IPS-18c (cell line): Measurements from ENCODE around the gene RTP5.
"Not testable (repeated sequence)": the region's sequence is repeated elsewhere in the genome, so short reads cannot be mapped to it uniquely, and the experiment has no call there.

Experiments
- H3K4me3 ChIP-seq: 2 replicates; pipeline ENCODE4 v1.7.0; 2013; ENCODE audit warnings: low read depth, mild to moderate bottlenecking, low read length, moderate library complexity; ENCODE audit not compliant: insufficient read depth
- H3K9me3 ChIP-seq: one replicate; pipeline ENCODE4 v1.6.1; 2013; ENCODE audit warnings: mild to moderate bottlenecking, low read length, moderate library complexity; ENCODE audit not compliant: control insufficient read depth, insufficient read depth

Gene RTP5

DNA sequence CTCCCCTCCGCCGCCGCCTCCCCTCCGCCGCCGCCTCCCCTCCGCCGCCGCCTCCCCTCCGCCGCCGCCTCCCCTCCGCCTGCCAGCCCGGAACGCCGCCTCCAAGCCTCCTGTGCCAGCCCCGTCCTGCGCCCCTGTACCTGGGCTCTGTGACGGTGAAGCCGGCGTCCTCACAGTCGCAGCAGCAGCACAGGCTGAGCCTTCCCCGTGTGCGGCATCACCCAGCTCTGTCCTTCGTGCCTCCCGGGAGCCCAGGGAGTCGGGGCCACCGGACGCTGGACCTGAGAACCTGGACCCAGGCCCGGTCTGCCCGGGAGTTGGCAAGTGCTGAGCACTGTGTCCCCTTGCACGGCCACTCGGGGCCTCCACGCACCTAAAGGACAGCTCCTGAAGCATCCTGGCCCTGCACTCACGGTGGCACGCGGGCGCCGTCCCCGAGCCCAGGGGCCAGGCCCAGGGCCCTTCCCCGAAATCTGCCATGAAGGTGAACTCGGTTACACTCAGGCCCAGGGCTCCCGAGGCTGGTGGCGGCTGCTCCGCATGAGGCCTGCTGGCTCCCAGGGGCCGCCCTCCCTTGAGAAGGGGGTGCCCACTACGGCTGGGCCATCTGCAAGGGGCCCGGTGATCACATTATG is 32.9 kb downstream of the RTP5 start:
- Histone ChIP-seq H3K4me3 (no peak overlapping the region), H3K9me3 (no peaks in the 10 kb centered on the region)

DNA sequence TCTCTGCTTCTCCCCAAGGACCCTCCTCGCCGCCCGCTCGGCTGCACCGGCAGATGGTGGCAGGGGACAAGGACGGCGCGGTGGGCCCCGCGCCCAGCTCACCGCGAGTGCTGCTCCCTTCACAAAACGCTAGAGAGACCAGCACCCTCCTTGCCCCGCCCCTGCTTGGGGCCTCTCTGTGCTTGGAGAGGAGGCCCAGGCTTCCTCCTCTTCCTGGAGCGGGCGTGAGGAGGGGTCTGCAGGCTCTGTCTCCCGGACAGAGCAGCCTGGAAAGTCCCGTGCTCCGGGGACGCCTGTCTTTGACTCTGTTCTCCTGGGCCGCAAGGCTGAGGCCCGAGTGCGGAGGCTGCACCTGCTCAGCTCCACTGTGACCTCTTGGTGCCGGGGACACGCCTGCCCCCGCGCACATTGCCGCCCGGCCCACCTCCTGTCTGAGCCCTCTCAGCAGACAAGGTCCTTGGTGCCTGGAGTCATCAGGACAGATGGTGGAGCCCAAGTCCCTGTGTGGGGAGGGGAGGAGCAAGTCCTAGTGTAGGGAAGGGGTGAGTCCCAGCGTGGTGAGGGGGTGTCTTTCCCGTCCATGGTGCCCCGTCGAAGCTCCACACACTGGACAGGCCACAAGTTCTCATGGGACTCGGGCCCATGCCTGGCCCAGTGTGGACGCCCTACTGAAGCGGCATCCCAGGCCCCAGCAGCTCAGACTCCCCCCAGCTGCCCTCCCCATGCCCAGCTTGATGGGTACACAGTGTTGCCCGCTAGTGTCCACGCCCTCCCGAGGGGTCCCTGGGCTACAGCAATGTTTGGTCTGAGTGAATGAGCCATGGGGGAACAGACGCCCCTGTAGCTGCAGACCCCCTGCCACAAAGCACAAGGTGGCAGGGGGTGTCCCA is 33.8 kb downstream of the RTP5 start:
- Histone ChIP-seq H3K4me3 (no peak overlapping the region), H3K9me3 (no peaks in the 10 kb centered on the region)

DNA sequence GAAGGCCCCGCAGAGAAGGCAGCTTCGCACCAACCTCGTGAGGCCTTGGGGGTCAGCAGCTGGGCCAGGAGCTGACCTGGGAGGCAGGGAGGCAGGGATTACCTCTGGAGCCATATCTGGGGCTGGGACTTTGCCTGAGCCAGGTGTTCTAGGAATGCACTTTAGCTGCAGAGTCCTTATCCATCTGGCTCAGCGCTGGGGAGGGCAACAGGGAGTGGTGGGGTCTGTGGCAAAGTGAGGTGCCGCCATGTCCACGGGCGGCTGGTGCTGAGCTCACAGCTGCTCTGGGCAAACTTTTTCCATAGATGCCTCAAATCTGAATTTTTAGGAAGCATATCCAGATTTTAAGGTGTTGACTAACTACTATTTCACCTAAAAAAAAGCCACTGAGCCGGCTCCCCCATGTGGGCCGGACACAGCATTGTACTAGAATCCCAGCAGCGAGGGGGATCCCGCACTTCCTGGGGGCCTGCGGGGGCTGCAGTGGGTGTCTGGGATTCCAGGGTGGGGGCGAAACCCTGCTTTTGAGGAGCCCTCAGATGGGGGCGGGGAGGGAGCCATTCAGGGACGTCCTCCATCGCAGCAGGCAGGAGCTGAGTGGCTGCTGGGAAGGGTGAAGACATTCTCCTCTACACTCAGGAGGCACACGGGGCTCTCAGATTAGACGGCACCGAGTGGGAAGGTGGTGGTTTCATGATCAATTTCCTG is 34.6 kb downstream of the RTP5 start:
- Histone ChIP-seq H3K9me3 (no peaks in the 10 kb centered on the region), H3K4me3 (no peak overlapping the region)

DNA sequence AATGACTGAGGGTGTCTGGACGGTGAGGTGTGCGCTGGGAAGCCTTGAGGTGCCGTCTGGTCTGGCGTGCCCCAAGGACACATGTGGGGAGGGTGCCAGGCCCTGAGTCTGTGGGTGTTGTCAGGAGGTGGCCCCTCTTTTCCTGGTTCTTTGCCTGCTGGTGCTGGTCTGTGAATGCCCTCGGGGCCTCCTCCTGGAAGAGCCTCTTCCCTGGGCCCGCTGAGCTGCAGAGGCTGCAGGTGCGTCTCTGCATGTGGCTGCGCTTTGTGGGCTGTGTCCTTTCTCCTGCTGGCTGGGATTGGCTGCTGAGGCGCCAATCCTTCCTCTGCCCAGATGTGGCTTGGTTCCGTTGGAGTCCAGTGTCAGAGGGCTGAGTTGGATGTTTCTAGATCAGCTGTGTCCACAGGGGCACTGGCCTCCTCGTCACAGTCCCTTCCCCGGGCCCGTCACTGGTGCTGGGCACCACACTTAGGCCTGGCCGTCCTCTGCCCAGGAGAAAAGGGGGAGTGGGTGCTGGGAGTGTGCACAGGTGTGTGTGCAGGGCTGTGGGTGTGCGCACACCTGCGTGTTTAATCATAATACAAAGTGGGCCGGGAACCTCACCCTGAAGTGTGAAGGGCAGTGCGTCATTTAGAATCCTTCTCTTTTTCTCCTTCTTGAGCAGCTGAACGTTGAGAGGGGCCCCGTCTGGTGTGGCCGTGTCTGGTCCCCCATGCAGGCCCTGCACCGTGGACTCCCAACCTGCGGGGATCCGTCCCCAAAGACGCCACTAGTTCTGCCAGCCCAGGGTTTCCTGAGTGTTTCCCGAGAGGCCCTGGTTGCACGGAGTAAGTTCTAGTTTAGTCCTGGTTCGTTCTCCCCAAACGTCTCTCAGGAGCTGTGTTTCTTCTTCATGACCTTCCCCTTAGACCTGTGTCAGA is 35.5 kb downstream of the RTP5 start:
- Histone ChIP-seq H3K9me3 (no peaks in the 10 kb centered on the region), H3K4me3 (no peak overlapping the region)

DNA sequence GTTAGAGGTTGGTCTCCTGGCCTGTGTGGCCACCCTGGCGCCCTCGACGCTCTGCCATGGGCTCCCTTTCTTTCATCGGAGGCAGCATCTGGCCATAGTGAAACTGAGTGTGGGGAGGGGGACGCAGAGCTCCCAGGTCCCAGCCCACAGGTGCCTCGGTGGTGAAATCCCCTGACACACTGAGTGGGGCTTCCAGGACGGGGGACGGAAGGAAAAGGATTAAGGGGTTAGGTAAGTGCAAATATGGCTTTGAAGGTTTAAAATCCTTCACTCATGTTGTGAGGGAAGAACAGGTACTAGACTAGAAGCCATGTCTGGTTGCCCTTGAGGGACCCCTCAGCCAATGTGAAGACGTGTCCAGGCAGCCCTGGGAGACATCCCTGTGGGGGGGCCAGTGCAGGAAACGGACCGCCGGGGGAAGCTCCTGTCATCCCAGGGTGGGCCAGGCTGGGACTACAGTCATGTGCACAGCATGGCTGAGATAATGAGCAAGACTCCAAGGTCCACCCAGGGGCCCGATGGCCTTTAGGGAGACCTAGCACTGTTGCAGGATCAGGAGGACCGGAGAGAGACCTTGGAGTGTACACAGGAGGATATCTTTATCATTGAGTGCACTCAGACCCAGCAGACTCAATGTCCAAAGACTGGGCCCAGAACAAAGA is 36.3 kb downstream of the RTP5 start:
- Histone ChIP-seq H3K9me3 (no peaks in the 10 kb centered on the region), H3K4me3 (no peak overlapping the region)

DNA sequence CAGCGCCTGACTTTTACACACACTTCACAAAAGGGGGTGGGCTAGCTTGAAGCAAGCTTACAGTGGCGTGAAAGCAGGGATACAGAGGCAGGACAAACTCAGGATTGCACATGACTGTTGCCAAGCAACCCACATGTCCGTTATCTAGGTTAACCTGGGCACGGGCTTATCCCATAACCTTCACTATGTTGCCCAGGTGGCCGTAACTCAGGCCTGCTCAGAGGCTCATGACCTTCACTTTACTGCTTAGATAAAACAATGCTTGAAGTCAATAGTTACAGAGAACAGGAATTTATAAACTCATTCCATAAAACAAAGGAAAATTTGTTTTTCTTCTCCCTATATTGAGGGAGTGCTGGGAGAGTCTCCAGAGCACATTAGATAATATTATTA is 36.8 kb downstream of the RTP5 start:
- H3K9me3 ChIP-seq, H3K4me3 ChIP-seq: not testable (repeated sequence)

DNA sequence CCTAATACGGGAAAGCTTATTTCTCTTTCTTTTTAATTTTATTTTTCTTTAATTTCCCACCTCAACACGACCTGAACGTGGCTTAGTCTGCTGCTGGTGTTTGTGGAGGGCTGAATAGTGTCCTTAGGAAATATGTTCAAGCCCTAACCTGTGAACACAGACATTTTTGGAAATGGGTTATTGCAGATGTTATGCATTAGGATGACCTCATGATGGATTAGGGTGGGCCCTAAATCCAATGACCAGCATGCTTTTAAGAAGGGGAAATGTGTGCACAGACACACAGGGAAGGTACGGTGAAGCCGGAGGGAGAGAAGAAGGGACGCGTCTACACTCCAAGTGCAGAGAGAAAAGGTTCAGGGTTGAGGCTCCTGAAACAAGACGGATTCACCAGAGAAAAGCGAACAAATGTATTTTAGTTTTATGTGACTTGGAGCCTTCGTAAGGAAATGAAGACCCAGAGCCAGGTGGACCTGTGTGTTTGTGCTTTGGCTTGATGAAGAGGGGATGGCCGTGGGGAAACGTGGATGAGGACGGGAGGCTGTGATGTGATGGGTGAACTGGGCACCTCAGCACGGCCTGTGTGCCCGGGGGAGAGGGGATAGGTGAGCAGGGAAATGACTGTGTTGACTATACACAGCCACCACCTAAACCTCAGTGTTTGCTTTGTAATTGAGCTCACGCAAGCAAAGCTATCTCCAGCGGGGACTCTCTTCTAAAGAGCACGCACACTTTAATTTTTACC is 37.5 kb downstream of the RTP5 start:
- no peak overlapping the region for H3K4me3 ChIP-seq

DNA sequence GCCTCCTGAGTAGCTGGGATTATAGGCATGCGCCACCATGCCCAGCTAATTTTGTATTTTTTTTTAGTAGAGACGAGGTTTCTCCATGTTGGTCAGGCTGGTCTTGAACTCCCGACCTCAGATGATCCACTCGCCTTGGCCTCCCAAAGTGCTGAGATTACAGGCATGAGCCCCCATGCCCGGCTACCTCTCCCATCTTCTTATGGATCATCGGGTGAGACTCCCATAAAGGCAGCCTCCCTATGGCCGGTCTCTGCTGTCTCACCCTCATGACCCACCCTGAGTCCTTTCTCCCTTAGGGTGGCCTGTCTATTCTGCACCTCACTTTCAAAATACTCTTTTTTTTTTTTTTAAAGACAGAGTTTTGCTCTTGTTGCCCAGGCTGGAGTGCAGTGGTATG is 38.3 kb downstream of the RTP5 start:
- H3K9me3 ChIP-seq, H3K4me3 ChIP-seq: not testable (repeated sequence)

More for the DNA sequence above, 37.5 kb downstream of the RTP5 start:
- no peaks in the 10 kb centered on the region for H3K9me3 ChIP-seq

DNA sequence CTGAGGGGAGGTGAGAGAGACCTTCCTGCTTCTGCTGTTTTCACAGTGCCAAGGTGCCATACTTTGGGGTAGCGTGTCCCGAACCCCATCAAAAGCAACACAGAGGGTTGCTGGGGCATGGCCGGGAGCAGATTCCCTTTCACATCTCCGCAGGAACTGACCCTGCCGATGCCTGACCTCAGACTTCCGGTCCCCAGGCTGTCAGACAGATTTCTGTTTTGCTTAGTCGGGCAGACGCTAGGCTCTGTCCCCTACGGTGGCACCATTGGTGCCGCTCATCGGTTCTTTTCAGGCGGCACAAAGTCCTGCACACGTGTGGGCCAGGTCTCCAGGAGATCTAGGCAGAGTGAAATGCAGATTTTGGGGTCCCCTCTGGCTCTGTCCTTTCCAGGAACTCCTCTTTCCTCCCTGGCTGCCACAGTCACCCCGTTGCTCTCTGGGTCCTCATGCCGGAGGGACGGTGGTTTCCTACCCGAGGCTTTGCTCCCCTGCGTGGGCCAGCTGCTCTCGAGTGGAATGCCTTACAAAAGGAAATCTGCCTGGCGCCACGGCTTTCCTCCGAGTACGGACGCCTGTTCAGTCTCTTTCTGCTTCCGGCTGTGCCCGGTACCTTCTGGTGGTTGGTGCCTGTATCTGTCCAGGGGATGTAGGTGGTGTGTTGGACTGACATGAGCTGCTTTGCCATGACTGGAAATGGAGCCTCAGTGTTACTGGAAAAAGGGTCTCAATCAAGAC is 39.3 kb downstream of the RTP5 start:
- no peaks in the 10 kb centered on the region for H3K9me3 ChIP-seq
- no peak overlapping the region for H3K4me3 ChIP-seq

DNA sequence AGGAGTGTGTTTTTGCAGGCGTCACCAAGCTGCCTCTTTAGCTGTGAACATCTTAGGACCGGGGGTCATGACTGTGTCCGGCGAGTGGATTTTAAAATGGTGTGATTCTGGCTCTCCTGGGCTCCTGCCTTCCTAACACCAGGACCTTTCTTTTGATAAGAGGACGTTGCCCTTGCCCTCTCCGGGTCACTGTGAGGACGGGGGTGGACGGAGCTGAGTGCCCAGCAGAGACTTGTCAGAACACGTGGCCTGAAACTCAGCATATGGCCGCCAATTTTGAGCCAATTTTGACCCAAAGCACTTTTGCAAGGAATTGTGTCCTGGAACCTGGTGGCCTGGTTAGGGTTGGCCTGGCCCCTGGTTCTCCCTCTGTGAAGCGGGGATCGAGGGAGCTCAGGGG is 40.2 kb downstream of the RTP5 start:
- Histone ChIP-seq H3K9me3 (no peaks in the 10 kb centered on the region), H3K4me3 (no peak overlapping the region)

DNA sequence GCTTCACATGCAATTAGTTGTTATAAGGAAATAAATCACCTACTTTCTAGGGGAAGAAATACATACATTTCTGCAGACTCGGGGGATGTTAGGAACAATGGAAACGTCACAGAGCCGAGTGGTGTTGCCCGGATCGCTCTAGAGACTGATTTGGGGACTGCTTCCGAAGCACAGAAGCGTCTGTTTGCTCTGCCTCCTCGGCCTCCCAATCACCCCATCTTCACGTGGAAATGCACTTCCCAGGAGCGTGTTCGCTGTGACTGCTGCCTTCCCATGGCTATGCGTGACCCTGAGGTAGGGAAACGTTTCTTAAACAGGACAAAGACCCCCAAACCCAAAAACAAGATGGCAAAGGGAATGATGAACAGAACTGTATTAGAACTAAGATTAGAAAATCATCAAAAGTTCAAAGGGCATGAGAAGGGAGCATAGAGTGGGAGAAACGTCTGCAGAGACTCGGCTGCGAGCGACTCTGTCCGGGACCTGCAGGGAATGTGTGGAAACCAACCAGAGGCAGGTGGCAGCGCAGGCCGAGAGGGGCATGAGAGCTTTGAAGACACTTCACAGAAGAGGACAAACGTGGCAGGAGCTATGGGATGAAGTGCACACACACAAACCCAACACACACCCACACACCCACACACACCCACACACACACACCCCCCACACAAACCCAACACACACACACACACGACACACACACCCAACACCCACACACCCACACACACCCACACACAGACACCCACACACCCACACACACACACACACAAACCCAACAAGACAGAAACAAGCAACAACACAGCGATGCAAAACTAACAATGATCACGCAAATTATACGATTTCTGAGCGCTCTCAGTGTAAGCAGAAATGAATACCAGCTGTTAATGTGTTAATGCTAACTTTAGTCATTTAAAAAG is 41.3 kb downstream of the RTP5 start:
- no peak overlapping the region for H3K4me3 ChIP-seq
- H3K9me3 ChIP-seq: no peaks in the 10 kb centered on the region

DNA sequence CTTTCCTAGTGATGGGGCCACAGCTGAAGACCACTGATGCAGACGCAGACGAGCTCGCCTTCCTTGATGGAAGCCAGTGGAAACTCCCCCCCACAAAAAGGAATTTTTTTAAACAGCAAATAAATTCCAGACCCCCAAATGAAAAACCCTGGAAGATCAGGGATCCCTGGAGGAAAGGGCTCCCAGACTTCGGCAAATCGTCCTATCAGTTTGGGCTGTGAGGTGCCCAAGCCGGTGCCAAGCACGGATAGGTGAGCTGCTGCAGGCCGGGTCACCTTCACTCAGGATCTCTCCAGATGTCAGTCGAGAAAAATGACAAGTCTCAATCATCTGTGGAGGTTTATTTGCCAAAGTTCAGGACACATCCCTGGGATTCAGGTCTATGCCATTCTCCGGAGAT is 42.0 kb downstream of the RTP5 start:
- no peak overlapping the region for H3K4me3 ChIP-seq
- no peaks in the 10 kb centered on the region for H3K9me3 ChIP-seq

DNA sequence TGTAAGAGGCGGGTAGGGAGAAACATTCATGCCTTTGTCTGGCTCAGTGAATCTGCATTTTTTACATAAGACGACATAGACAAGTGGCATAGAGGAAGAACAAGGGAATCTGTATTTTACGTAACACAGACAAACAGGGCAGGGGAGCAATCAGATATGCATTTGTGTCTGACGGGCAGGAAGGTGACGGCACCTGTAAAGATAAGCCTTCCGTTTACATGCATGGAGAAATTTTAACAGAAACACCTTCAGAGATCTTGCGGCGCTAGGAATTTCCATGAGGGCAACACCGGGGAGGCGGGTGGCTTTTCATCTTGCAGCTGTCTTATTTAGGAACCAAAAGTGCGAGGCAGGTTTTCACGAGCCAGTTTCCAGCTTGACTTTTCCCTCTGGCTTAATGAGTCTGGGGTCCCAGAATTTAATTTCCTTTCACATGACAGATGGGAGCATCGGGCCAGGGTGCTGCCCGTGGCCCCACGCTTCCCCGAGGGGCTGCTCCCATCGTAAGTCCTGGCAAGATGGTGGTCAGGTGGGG is 42.6 kb downstream of the RTP5 start:
- Histone ChIP-seq H3K9me3 (no peaks in the 10 kb centered on the region), H3K4me3 (no peak overlapping the region)

DNA sequence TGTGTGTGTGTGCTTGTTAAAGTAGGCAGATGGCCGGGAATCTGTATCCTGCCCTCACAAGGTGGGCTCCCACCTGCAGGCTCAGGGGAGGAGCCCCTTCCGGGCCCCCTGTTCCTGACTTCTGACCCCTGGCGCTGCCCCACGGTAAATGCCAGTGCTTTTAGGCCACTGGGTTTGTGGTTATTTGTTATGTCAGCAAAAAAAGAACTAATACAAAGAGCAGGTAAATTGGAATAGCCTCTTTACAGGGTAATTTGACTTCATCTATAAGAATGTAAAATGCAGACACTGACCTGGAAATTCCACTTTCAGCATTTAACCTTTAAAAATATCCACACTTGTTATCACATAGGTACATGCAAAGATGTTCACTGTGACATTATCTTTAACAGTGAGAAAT is 44.2 kb downstream of the RTP5 start:
- H3K4me3 ChIP-seq: no peak overlapping the region
- H3K9me3 ChIP-seq: no peaks in the 10 kb centered on the region
